Dendritic cell treated with granulocyte-macrophage colony-stimulating factor and Interleukin-4, amounts not matched to agents 40 ng/mL and 50 ng/mL, for 4 days (primary cell): Measurements from ENCODE around the gene UBE2S.

Experiments used
- H3K27ac Mint-ChIP-seq: one replicate; pipeline ENCODE4 v1.8.0; 2022; ENCODE audit warnings: mild to moderate bottlenecking, mixed read lengths
- H3K27me3 Mint-ChIP-seq: one replicate; pipeline ENCODE4 v1.8.0; 2022; ENCODE audit warnings: mild to moderate bottlenecking, mixed read lengths
- H3K36me3 Mint-ChIP-seq: one replicate; pipeline ENCODE4 v1.8.0; 2022; ENCODE audit warnings: low read depth, mixed read lengths
- H3K4me1 Mint-ChIP-seq: one replicate; pipeline ENCODE4 v1.8.0; 2022; ENCODE audit warnings: low read depth, mixed read lengths
- H3K4me3 Mint-ChIP-seq: one replicate; pipeline ENCODE4 v1.8.0; 2022; ENCODE audit warnings: mild to moderate bottlenecking, moderate library complexity, mixed read lengths
- H3K9me3 Mint-ChIP-seq: one replicate; pipeline ENCODE4 v1.8.0; 2022; ENCODE audit warnings: mixed read lengths
- intact Hi-C: fragments of 100-400 bp; cut with micrococcal nuclease; formaldehyde crosslinking; loops from one replicate; pipeline ENCODE4 v1.15.0; 2022

The UBE2S gene

DNA sequence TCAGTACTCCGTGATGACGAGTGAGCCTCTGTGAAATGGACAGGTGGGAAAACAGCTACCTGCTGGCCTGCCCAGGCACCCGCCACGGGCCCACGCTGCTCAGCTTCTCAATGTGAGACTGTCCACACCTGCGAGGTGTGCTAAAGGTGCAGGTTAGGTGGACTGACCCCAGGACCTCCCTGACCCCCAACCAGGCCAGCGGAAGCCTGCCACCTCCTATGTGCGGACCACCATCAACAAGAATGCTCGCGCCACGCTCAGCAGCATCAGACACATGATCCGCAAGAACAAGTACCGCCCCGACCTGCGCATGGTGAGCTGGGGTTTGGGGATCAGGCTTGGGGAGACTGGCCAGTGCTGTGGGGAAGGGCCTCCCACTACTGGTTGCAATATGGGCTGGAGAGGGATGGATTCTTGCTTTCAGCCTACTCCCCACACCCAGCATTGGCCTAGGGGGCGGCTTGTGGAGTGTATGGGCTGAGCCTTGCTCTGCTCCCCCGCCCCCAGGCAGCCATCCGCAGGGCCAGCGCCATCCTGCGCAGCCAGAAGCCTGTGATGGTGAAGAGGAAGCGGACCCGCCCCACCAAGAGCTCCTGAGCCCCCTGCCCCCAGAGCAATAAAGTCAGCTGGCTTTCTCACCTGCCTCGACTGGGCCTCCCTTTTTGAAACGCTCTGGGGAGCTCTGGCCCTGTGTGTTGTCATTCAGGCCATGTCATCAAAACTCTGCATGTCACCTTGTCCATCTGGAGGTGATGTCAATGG, 19.7 kb downstream of the UBE2S start:
- Mint-ChIP-seq H3K4me3 (peak overlapping the region; percentile 91), H3K4me1 (peaks cover 75% of the 10 kb centered on the region), H3K9me3 (no peaks in the 10 kb centered on the region), H3K36me3 (peaks cover 74% of the 10 kb centered on the region), H3K27ac (no peak overlapping the region), H3K27me3 (no peaks in the 10 kb centered on the region)
- intact Hi-C loops: loop anchor here (5.0 kb wide), 2 partner anchors 51 to 96 kb away; partner anchors contain the start of gene KMT5C

DNA sequence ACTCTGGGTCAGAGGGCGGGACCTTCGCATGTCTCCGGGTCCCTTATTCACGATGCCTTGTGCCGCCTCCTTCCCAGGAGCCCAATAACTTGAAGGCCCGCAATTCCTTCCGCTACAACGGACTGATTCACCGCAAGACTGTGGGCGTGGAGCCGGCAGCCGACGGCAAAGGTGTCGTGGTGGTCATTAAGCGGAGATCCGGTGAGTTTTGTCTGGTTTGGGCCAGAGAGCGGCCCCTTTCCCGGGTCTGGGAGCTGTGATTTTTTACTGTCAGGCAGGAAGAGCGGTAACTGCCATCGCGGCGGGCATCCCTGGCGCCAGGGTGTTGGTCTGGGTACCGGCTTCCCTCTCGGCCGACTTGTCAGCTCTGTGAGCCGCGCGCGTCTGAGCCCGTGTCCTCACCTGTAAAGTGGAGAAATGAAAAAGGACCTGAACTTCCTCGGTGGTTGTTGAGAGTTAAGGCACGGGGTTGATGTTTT, 21.1 kb downstream of the UBE2S start:
- intact Hi-C loops: loop anchor here (5.0 kb wide), 2 partner anchors 49 to 94 kb away; partner anchors contain the start of gene KMT5C
- H3K9me3 Mint-ChIP-seq: no peaks in the 10 kb centered on the region
- peak overlapping the region; percentile 91 for H3K4me3 Mint-ChIP-seq
- H3K4me1 Mint-ChIP-seq: peaks cover 73% of the 10 kb centered on the region
- peaks cover 60% of the 10 kb centered on the region for H3K36me3 Mint-ChIP-seq
- peaks cover 10% of the 10 kb centered on the region for H3K27me3 Mint-ChIP-seq
- peak overlapping the region; percentile 95 for H3K27ac Mint-ChIP-seq

DNA sequence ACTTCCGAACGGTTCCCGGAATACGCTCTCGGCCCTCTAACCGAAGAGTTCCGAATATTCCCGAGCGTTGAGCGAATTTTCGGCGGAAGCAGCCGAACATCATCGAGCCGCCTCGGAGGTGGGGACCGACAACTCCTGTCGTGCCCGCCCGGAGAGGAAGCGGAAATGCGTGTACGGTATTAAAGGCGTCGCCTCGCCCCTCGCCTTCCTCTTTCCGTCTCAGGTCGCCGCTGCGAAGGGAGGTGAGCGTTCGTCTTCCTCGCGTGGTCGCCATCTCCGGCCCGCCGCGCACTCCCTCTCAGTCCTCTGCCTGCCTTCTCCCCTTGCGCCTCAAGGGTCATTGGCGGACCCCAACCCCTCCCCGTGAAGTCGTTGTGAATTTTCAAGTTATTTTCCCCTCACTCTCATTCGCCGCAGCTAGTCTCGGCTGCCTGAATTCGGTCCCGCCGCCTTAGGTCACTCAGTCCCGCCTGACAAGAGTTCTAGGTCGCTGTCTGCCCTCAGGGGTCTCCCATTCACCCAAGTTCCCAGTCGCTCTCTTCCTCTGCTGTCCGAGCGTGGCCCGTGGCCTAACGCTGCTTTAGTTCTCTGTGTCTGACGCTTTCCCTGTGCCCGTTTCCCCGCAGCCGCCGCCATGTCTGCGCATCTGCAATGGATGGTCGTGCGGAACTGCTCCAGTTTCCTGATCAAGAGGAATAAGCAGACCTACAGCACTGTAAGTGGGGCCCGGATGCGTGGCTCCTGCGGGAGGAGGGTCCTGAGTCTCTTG, 21.7 kb downstream of the UBE2S start, which contains the start of gene RPL28:
Gene RPL28, plus strand, starts transcription at position 209 of the 769 bp plus-strand sequence. Its CDS starts 426 bp downstream, at position 635.
- Mint-ChIP-seq H3K4me1 (peaks cover 72% of the 10 kb centered on the region), H3K4me3 (peak within 1 kb of the TSS; percentile 91), H3K27ac (peak within 1 kb of the TSS; percentile 95), H3K27me3 (peaks cover 12% of the 10 kb centered on the region), H3K36me3 (peaks cover 54% of the 10 kb centered on the region), H3K9me3 (no peaks in the 10 kb centered on the region)
- intact Hi-C loops: loop anchor here (2.0 to 5.0 kb wide), 3 partner anchors 23 to 94 kb away; partner anchors contain the start of gene KMT5C

GRCh38 chr19:55384920-55385723, 22.5 kb downstream of the UBE2S start:
- peak overlapping the region; percentile 95 for H3K27ac Mint-ChIP-seq
- peaks cover 46% of the 10 kb centered on the region for H3K36me3 Mint-ChIP-seq
- H3K9me3 Mint-ChIP-seq: no peaks in the 10 kb centered on the region
- peaks cover 12% of the 10 kb centered on the region for H3K27me3 Mint-ChIP-seq
- H3K4me1 Mint-ChIP-seq: peaks cover 64% of the 10 kb centered on the region
- H3K4me3 Mint-ChIP-seq: peak overlapping the region; percentile 91
- intact Hi-C loops: loop anchor here (2.0 to 5.0 kb wide), 3 partner anchors 24 to 93 kb away; partner anchors contain the start of gene KMT5C

DNA sequence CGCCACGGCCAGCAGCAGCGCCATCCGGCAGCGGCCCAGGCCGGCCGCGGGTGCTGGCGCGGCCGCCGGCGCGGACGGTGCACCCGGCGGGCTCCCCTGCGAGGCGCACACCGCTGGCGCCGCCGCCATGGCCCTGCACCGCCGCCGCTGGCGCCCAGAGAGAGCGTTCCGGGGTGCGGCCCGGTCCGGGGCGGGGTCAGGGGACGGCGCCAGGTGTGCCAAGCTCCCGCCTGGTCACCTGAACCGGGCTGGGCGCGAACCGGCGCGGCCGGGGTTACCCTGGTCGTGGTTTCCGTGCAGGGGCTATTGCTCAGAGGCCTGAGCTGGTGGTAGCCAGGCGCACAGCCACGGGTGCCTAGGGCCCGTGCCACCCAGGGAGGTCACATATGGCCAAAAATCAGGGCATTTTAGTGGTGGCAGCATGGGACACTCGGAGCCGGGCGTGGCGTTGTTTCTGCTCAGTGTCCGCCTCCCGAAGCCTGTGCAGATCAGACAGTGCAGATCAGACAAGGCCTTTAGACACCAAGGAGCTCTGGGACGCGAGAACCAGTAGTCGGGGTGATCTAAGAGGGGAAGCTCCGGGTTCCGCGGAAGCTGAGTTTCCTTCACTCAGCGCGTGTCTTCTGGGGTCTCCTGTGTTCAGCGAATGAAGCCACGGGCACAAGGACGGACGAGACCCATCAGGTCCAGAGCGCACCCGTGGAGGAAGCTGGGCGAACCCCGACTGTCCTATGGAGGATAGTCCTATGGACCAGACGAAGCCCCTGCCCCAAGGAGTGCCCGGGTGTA, 23.3 kb downstream of the UBE2S start, which contains the start of gene TMEM238:
Gene TMEM238, minus strand, starts transcription at position 162 of the 789 bp plus-strand sequence. Its CDS starts 33 bp downstream, at position 129.
- intact Hi-C loops: loop anchor here (2.0 kb wide), 1 partner anchor 24 kb away; no protein-coding TSS in a partner anchor
- no peaks in the 10 kb centered on the region for H3K9me3 Mint-ChIP-seq
- H3K36me3 Mint-ChIP-seq: peaks cover 38% of the 10 kb centered on the region
- peaks cover 14% of the 10 kb centered on the region for H3K27me3 Mint-ChIP-seq
- H3K27ac Mint-ChIP-seq: peak within 1 kb of the TSS; percentile 95
- peaks cover 56% of the 10 kb centered on the region for H3K4me1 Mint-ChIP-seq
- peak within 1 kb of the TSS; percentile 91 for H3K4me3 Mint-ChIP-seq

DNA sequence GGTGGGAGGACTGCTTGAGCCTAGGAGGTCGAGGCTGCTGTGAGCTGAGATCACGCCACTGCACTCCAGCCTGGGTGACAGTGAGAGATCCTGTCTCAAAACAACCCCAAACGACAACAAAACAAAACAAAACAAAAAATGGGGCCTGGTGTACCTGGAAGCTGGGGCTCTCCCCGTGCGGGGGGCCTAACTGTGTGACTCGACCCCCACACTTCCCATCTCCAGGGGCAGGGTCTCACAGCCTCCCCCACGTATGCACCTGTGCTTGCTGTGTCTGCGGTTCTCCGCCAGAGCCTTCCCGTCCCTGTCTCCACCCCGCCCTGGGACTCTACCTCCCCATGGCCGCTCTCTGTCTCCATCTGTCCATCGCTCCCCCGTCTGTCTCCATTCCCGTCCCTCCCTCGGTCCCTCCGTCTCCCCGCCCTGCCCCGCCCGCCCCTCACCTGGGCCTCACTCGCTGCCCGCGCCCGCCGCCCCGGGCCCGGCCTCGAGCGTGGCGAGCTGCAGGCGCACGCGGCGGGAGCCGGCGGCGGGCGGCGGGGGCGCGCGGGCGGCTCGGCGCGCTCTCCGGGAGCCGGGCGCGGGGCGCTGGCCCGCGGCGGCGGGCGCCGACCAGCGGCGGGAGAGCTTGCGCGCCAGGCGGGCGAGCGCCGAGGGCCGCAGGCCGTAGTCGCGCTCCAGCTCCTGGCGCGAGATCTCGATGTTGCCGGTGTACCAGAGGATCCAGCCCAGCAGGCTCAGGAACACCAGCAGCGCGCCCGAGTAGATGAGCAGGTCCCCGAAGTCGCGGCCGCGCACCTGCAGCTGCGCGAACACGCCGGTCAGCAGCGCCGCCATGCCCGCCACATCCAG, 24.1 kb downstream of the UBE2S start:
- Mint-ChIP-seq H3K27ac (peak overlapping the region; percentile 59), H3K4me3 (peak overlapping the region; percentile 81), H3K9me3 (no peaks in the 10 kb centered on the region), H3K36me3 (peaks cover 30% of the 10 kb centered on the region), H3K4me1 (peaks cover 48% of the 10 kb centered on the region), H3K27me3 (peaks cover 20% of the 10 kb centered on the region)
- intact Hi-C loops: loop anchor here (2.0 kb wide), 1 partner anchor 25 kb away; no protein-coding TSS in a partner anchor

DNA sequence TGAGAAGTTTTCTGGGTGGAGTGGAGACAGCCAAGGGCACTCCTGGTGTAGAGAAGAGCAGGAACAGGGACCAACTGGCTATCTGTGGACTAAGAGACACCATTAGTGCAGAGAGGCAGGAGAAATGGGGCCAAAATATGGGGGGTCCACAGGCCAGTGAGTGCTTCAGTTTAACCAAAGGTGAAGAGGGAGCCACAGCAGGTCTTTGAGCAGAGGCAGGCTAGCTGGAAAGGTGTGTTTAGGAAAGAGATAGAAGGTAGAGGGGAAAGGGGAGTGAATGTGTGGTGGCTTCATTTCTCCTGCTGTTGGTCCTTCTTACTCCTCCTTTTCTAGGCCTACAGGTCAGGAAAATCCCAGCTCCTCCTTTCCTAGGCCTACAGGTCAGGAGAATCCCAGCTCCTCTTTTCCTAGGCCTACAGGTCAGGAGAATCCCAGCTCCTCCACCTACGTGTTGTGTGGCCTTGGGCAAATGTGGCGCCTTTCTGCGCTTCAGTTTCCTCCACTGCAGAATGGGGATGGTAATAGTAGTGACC, 25.0 kb downstream of the UBE2S start:
- H3K9me3 Mint-ChIP-seq: no peaks in the 10 kb centered on the region
- intact Hi-C loops: no loop called here

GRCh38 chr19:55382013-55382412, 25.6 kb downstream of the UBE2S start:
- Mint-ChIP-seq H3K9me3 (no peaks in the 10 kb centered on the region), H3K27ac (no peak overlapping the region), H3K4me3 (no peak overlapping the region), H3K36me3 (peaks cover 15% of the 10 kb centered on the region), H3K4me1 (peaks cover 33% of the 10 kb centered on the region), H3K27me3 (peaks cover 34% of the 10 kb centered on the region)
- intact Hi-C loops: no loop called here

More for the DNA sequence above, 25.0 kb downstream of the UBE2S start:
- Mint-ChIP-seq H3K4me3 (no peak overlapping the region), H3K36me3 (peaks cover 21% of the 10 kb centered on the region), H3K27me3 (peaks cover 30% of the 10 kb centered on the region), H3K4me1 (peaks cover 38% of the 10 kb centered on the region), H3K27ac (no peak overlapping the region)

GRCh38 chr19:55379174-55379573, 28.4 kb downstream of the UBE2S start:
- intact Hi-C loops: no loop called here
- Mint-ChIP-seq H3K9me3 (no peaks in the 10 kb centered on the region), H3K27ac (no peak overlapping the region), H3K27me3 (peaks cover 58% of the 10 kb centered on the region), H3K36me3 (no peaks in the 10 kb centered on the region), H3K4me1 (peaks cover 24% of the 10 kb centered on the region), H3K4me3 (no peak overlapping the region)

- intact Hi-C loops: no loop called here
- no peaks in the 10 kb centered on the region for H3K9me3 Mint-ChIP-seq
- H3K27ac Mint-ChIP-seq: no peak overlapping the region
- H3K4me1 Mint-ChIP-seq: peaks cover 14% of the 10 kb centered on the region
- H3K4me3 Mint-ChIP-seq: no peak overlapping the region
- H3K27me3 Mint-ChIP-seq: peaks cover 73% of the 10 kb centered on the region
- no peaks in the 10 kb centered on the region for H3K36me3 Mint-ChIP-seq
Observed at GRCh38 chr19:55377356-55378131, 30.0 kb downstream of the UBE2S start.

GRCh38 chr19:55376241-55376933, 31.2 kb downstream of the UBE2S start, which contains the start of gene TMEM190:
Gene TMEM190 (plus strand): TSS chr19:55376826. CDS start chr19:55376854, 28 bp downstream.
- Mint-ChIP-seq H3K36me3 (no peaks in the 10 kb centered on the region), H3K27ac (no peak within 1 kb of the TSS), H3K4me3 (no peak within 1 kb of the TSS), H3K9me3 (no peaks in the 10 kb centered on the region), H3K27me3 (peaks cover 73% of the 10 kb centered on the region), H3K4me1 (peaks cover 8% of the 10 kb centered on the region)
- intact Hi-C loops: no loop called here
